ENCODE measurements around the gene SLC6A18.

GRCh38 chr5:1187234-1187949, 37.8 kb upstream of the SLC6A18 start:
- no peak for TF ChIP-seq CTCF (IDR thresholded peaks at IDR 0.05)
- TF ChIP-seq EP300 (IDR thresholded peaks at IDR 0.05), result no peak

Measured in tibial nerve (tissue), 4 donors.